Right lobe of liver (tissue), 6 donors: ENCODE results near the gene AGPS. TPM values are rescaled to one million over a fixed set of nuclear protein-coding genes. Genes with fewer than 3 reads are reported as not detected.
A peak's percentile ranks its signal among the peaks of the same experiment; 100 is the strongest.

ENCODE experiments used
- ATAC-seq, 4 donors: fragments of 200-7000 bp; cut with Tn5 transposase; one replicate each; pipeline ENCODE4 v1.9.1; 2020; ENCODE audit warnings: mild to moderate bottlenecking in 4 of 4, moderate library complexity in 4 of 4
- DNase-seq, 3 donors: peaks; one replicate each; pipeline ENCODE4 v3.0.0-alpha.2; 2020
- H3K27ac ChIP-seq, 3 donors: fragments of 200-600 bp; one replicate each; pipeline ENCODE4 v1.8.0; 2022
- H3K27me3 ChIP-seq, 2 donors: fragments of 200-600 bp; one replicate each; pipeline ENCODE4 v1.8.0; 2022
- H3K36me3 ChIP-seq, 4 donors: fragments of 200-600 bp; sonication (generic) in 1 of 4; one replicate each; pipeline versions ENCODE4 v1.5.1 to v1.8.0; 2017 to 2022; ENCODE audit warnings: control low read depth in 1 of 4
- H3K4me1 ChIP-seq, 4 donors: fragments of 200-600 bp; sonication (generic) in 1 of 4; one replicate each; pipeline versions ENCODE4 v1.5.1 to v1.8.0; 2017 to 2022; ENCODE audit warnings: control low read depth in 1 of 4
- H3K4me3 ChIP-seq, 3 donors: fragments of 200-600 bp; one replicate each; pipeline ENCODE4 v1.8.0; 2022
- H3K9me3 ChIP-seq, 4 donors: fragments of 200-600 bp; sonication (generic) in 1 of 4; one replicate each; pipeline versions ENCODE4 v1.5.1 to v1.8.0; 2017 to 2022; ENCODE audit warnings: control low read depth in 1 of 4
- CTCF ChIP-seq, 4 donors: fragments of 200-600 bp in 3 of 4; fragments of 450-650 bp in 1 of 4; IDR thresholded peaks; one replicate each; pipeline versions ENCODE4 v1.5.1 to v1.8.0; 2016 to 2022; ENCODE audit warnings: antibody characterized with exemption in 4 of 4, mild to moderate bottlenecking in 2 of 4
- POLR2A ChIP-seq: fragments of 450-650 bp; IDR thresholded peaks from one replicate; pipeline ENCODE4 v1.6.1; 2017; ENCODE audit warnings: antibody characterized with exemption, mild to moderate bottlenecking
- WGBS: methylation state at CpG from one replicate; pipeline ENCODE4 v1.1.6; 2018; ENCODE audit warnings: low coverage, low lambda C conversion rate; ENCODE audit not compliant: insufficient coverage; ENCODE audit errors: missing lambda C conversion rate; 5-methylcytosine and 5-hydroxymethylcytosine counted together
- intact Hi-C, 2 donors: fragments of 100-400 bp; cut with DNase I; formaldehyde crosslinking; loops; one replicate each; pipeline versions ENCODE4 v1.11.2 to v1.14.1; 2022
- total RNA-seq, 6 experiments: library from RNA; depleted of rRNA in 2 of 6; stranded (reverse); fragments of >200 nt in 2 of 6; fragmentation: NEBNext Ultra II Directional in 3 of 6; extraction: Animal tissue kit (Norgen Biotek cat#: 25700) in 3 of 6; gene quantifications; one replicate each; pipeline versions ENCODE4 v1.1.0 to v1.2.4, GENCODE V29; 2016 to 2023
- donor health status: DM: no; HTN: yes; CAD: no.
- donor health status: DM: no; HTN: no; CAD: no.
- donor health status: DM: no; HTN: no; CAD: no.
- donor health status: DM: no; HTN: yes; CAD: no.
- donor health status: DM: no; HTN: yes; CAD: no.

Gene AGPS
- total RNA-seq, 6 experiments from 2014 or later = 21.7 to 31.8 (median 26.8) TPM

DNA sequence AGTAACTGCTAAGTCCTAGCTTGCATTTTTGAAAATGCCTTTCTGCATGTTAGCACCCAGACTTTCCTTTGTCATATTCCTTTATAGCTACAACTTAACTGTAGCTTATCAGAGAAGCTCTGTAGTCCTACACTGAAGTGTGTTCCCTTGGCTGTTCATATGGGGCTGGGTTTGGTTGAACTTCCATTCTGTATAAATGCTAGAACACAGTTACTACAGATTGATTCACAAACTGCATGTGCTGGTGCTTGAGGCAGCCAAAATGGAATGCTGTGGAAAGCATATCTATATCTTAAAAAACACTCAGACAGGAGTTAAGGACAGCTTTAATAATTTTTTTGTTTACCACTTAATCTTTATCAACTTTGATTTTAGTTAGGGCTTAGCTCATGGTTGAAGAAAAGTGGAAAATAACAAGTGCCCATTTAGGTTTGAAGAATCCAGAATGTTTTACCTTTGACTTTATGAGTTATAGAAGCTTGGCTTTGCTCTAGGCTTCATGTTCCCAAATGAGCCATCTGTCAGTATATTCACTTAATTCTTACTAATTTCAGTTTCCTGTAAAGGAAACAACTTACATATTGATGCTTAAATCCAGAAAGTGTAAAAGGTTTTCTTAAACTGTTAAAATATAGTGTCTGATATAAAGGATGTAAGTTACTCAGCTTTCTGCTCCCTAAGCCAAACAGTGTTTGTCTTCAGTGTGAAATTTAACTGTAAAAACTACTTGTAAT lies 148.9 kb downstream of the AGPS start:
- ATAC-seq (no peak), DNase-seq (no peak)
- H3K9me3 ChIP-seq = no peaks in the 10 kb centered on the region
- TF ChIP-seq POLR2A (no peak), CTCF (IDR thresholded peaks at IDR 0.05) (no peak)
- no peaks in the 10 kb centered on the region for H3K27me3 ChIP-seq
- H3K27ac ChIP-seq = no peak overlapping the region
- H3K36me3 ChIP-seq = no peaks in the 10 kb centered on the region
- H3K4me3 ChIP-seq = no peak overlapping the region
- no peaks in the 10 kb centered on the region for H3K4me1 ChIP-seq
- intact Hi-C loops = no loop called here

- TF ChIP-seq CTCF (IDR thresholded peaks at IDR 0.05) (no peak), POLR2A (no peak)
Measured at GRCh38 chr2:177542396-177542795, 149.8 kb downstream of the AGPS start.

DNA sequence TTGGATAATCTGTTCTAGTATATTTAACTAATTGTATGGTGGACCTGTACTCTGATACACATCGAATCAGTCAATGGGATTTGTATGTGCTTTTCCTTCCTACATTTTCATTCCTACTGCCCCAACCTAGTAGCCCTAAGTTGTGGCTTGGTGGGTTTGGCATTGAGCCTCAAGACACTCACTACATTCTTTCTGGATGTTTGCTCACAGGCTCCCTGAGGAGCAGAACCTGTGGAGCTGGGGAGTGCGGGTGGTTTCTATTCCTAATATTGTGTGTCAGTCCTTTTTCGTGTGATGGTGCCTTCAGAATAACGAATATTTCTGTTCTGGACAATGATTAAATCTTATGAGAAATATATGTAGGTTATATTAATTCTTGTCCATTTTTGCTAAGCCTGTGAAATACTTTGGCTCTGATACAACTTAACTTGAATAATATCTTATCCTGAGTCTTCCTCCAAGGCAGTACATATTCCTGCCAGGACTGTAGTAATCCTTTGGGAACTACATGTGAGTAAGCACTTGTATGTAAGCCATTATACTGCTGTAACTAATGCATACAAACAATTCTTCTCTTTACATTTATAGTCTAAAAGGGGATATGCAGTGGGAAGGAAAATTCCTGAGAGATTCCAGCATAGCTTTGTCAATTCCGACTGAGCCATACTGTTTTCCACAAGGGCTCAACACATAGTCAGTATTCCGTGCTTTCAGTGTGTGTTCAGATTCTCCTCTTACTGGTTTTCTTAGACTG lies 150.6 kb downstream of the AGPS start:
- intact Hi-C loops = no loop called here
- Histone ChIP-seq H3K4me1 (no peaks in the 10 kb centered on the region), H3K27me3 (no peaks in the 10 kb centered on the region), H3K9me3 (no peaks in the 10 kb centered on the region), H3K36me3 (no peaks in the 10 kb centered on the region), H3K27ac (no peak overlapping the region), H3K4me3 (no peak overlapping the region)
- DNase-seq (no peak), ATAC-seq (peak in 2 of 4 donors; percentile 24 to 40)
- WGBS = 84% methylated on average over 6 of the region's 6 CpGs
- TF ChIP-seq POLR2A (no peak), CTCF (IDR thresholded peaks at IDR 0.05) (no peak)

More at GRCh38 chr2:177542396-177542795, 149.8 kb downstream of the AGPS start:
- DNase-seq = no peak
- no peak overlapping the region for H3K27ac ChIP-seq
- intact Hi-C loops = no loop called here
- no peaks in the 10 kb centered on the region for H3K9me3 ChIP-seq
- ATAC-seq = no peak
- no peak overlapping the region for H3K4me3 ChIP-seq
- no peaks in the 10 kb centered on the region for H3K36me3 ChIP-seq
- H3K27me3 ChIP-seq = no peaks in the 10 kb centered on the region
- H3K4me1 ChIP-seq = no peaks in the 10 kb centered on the region

GRCh38 chr2:177545143-177545542 lies 152.6 kb downstream of the AGPS start:
- intact Hi-C loops = no loop called here

More at GRCh38 chr2:177545143-177545542, 152.6 kb downstream of the AGPS start:
- no peaks in the 10 kb centered on the region for H3K27me3 ChIP-seq
- ATAC-seq (no peak), DNase-seq (no peak)
- no peak overlapping the region for H3K27ac ChIP-seq
- TF ChIP-seq CTCF (IDR thresholded peaks at IDR 0.05) (no peak), POLR2A (no peak)
- no peaks in the 10 kb centered on the region for H3K9me3 ChIP-seq
- no peaks in the 10 kb centered on the region for H3K36me3 ChIP-seq
- no peaks in the 10 kb centered on the region for H3K4me1 ChIP-seq
- 63% methylated on average over 3 of the region's 3 CpGs for WGBS
- no peak overlapping the region for H3K4me3 ChIP-seq
